Skeletal muscle satellite cell (primary cell): ENCODE measurements around the gene PDYN.

ENCODE experiments used
- H3K27me3 ChIP-seq: 2 replicates; pipeline ENCODE4 v1.7.0; 2013; ENCODE audit warnings: low read length; ENCODE audit not compliant: control insufficient read depth, insufficient read depth
- H3K36me3 ChIP-seq: 2 replicates; pipeline ENCODE4 v1.7.0; 2013; ENCODE audit warnings: mild to moderate bottlenecking, control low read depth, low read length; ENCODE audit not compliant: insufficient read depth
- H3K4me1 ChIP-seq: 2 replicates; pipeline ENCODE4 v1.7.0; 2013; ENCODE audit warnings: low read length; ENCODE audit not compliant: control insufficient read depth, insufficient read depth
- H3K4me2 ChIP-seq: 2 replicates; pipeline ENCODE4 v1.7.0; 2013; ENCODE audit warnings: mild to moderate bottlenecking, low read length
- H3K4me3 ChIP-seq: 2 replicates; pipeline ENCODE4 v1.7.0; 2013; ENCODE audit warnings: low read length
- H3K9ac ChIP-seq: 2 replicates; pipeline ENCODE4 v1.7.0; 2013; ENCODE audit warnings: mild to moderate bottlenecking, low read depth, low read length, moderate library complexity
- H3K9me3 ChIP-seq: replicated peaks from 2 replicates; pipeline ENCODE4 v1.7.0; 2013; ENCODE audit warnings: mild to moderate bottlenecking, control low read depth, low read length

Gene PDYN

GRCh38 chr20:1941226-1941625, 52.6 kb downstream of the PDYN start:
- Histone ChIP-seq H3K36me3 (peaks cover 26% of the 10 kb centered on the region), H3K27me3 (peaks cover 34% of the 10 kb centered on the region), H3K4me3 (no peak overlapping the region), H3K9me3 (no peaks in the 10 kb centered on the region), H3K4me2 (no peak overlapping the region), H3K9ac (no peak overlapping the region), H3K4me1 (peaks cover 7% of the 10 kb centered on the region)

- H3K4me2 ChIP-seq, result no peak overlapping the region
- no peaks in the 10 kb centered on the region for H3K9me3 ChIP-seq
- no peak overlapping the region for H3K9ac ChIP-seq
- H3K36me3 ChIP-seq, result peaks cover 33% of the 10 kb centered on the region
- peaks cover 7% of the 10 kb centered on the region for H3K4me1 ChIP-seq
- peaks cover 27% of the 10 kb centered on the region for H3K27me3 ChIP-seq
- no peak overlapping the region for H3K4me3 ChIP-seq
Measured at GRCh38 chr20:1940581-1940980, 53.3 kb downstream of the PDYN start.

- Histone ChIP-seq H3K36me3 (peaks cover 40% of the 10 kb centered on the region), H3K4me3 (no peak overlapping the region), H3K9ac (no peak overlapping the region), H3K4me1 (peaks cover 19% of the 10 kb centered on the region), H3K27me3 (peaks cover 14% of the 10 kb centered on the region), H3K9me3 (no peaks in the 10 kb centered on the region), H3K4me2 (no peak overlapping the region)
Measured at GRCh38 chr20:1939270-1939595, 54.6 kb downstream of the PDYN start.

GRCh38 chr20:1938464-1939269, 55.2 kb downstream of the PDYN start:
- Histone ChIP-seq H3K9ac (no peak overlapping the region), H3K4me1 (peaks cover 23% of the 10 kb centered on the region), H3K36me3 (peaks cover 40% of the 10 kb centered on the region), H3K9me3 (no peaks in the 10 kb centered on the region), H3K4me2 (no peak overlapping the region), H3K27me3 (peaks cover 9% of the 10 kb centered on the region), H3K4me3 (no peak overlapping the region)

- no peaks in the 10 kb centered on the region for H3K27me3 ChIP-seq
- peaks cover 29% of the 10 kb centered on the region for H3K4me1 ChIP-seq
- H3K4me3 ChIP-seq, result no peak overlapping the region
- H3K9me3 ChIP-seq, result no peaks in the 10 kb centered on the region
- H3K4me2 ChIP-seq, result no peak overlapping the region
- peaks cover 41% of the 10 kb centered on the region for H3K36me3 ChIP-seq
- no peak overlapping the region for H3K9ac ChIP-seq
Measured at GRCh38 chr20:1937316-1937976, 56.4 kb downstream of the PDYN start.

- Histone ChIP-seq H3K27me3 (no peaks in the 10 kb centered on the region), H3K9me3 (no peaks in the 10 kb centered on the region), H3K9ac (no peak overlapping the region), H3K36me3 (peaks cover 56% of the 10 kb centered on the region), H3K4me3 (no peak overlapping the region), H3K4me2 (no peak overlapping the region), H3K4me1 (peaks cover 29% of the 10 kb centered on the region)
Measured at GRCh38 chr20:1935696-1936366, 58.0 kb downstream of the PDYN start.

- Histone ChIP-seq H3K9ac (peak overlapping the region; percentile 27), H3K4me2 (peak overlapping the region; percentile 43), H3K9me3 (no peaks in the 10 kb centered on the region), H3K4me3 (no peak overlapping the region), H3K4me1 (peaks cover 29% of the 10 kb centered on the region), H3K27me3 (no peaks in the 10 kb centered on the region), H3K36me3 (peaks cover 57% of the 10 kb centered on the region)
Measured at GRCh38 chr20:1934721-1935573, 58.9 kb downstream of the PDYN start.

GRCh38 chr20:1934156-1934555, 59.7 kb downstream of the PDYN start:
- Histone ChIP-seq H3K9ac (peak overlapping the region; percentile 27), H3K9me3 (no peaks in the 10 kb centered on the region), H3K27me3 (no peaks in the 10 kb centered on the region), H3K4me1 (peaks cover 29% of the 10 kb centered on the region), H3K36me3 (peaks cover 59% of the 10 kb centered on the region), H3K4me3 (no peak overlapping the region), H3K4me2 (peak overlapping the region; percentile 43)

GRCh38 chr20:1933465-1933870, 60.4 kb downstream of the PDYN start:
- no peaks in the 10 kb centered on the region for H3K9me3 ChIP-seq
- no peaks in the 10 kb centered on the region for H3K27me3 ChIP-seq
- H3K4me1 ChIP-seq, result peaks cover 29% of the 10 kb centered on the region
- H3K9ac ChIP-seq, result no peak overlapping the region
- no peak overlapping the region for H3K4me3 ChIP-seq
- H3K4me2 ChIP-seq, result peak overlapping the region; percentile 8
- peaks cover 59% of the 10 kb centered on the region for H3K36me3 ChIP-seq

- H3K9ac ChIP-seq, result no peak overlapping the region
- no peak overlapping the region for H3K4me3 ChIP-seq
- no peak overlapping the region for H3K4me2 ChIP-seq
- H3K27me3 ChIP-seq, result no peaks in the 10 kb centered on the region
- H3K36me3 ChIP-seq, result peaks cover 59% of the 10 kb centered on the region
- H3K4me1 ChIP-seq, result peaks cover 29% of the 10 kb centered on the region
- no peaks in the 10 kb centered on the region for H3K9me3 ChIP-seq
Measured at GRCh38 chr20:1932971-1933370, 60.9 kb downstream of the PDYN start.

- Histone ChIP-seq H3K4me2 (no peak overlapping the region), H3K27me3 (no peaks in the 10 kb centered on the region), H3K9me3 (no peaks in the 10 kb centered on the region), H3K9ac (no peak overlapping the region), H3K36me3 (peaks cover 64% of the 10 kb centered on the region), H3K4me1 (peaks cover 29% of the 10 kb centered on the region), H3K4me3 (no peak overlapping the region)
Measured at GRCh38 chr20:1931830-1932229, 62.0 kb downstream of the PDYN start.
